HepG2 (cell line): ENCODE results near the gene PKMYT1. TPM values are rescaled to one million over a fixed set of nuclear protein-coding genes. Genes with fewer than 3 reads are reported as not detected.

ENCODE experiments used
- ARNT ChIP-seq: fragments of 450-650 bp; IDR thresholded peaks from 2 replicates; pipeline ENCODE4 v1.6.1; 2017
- BRCA1 ChIP-seq: sonication (generic); formaldehyde crosslinking; IDR thresholded peaks from 2 replicates; pipeline ENCODE4 v1.4.0; 2020; ENCODE audit warnings: missing genetic modification reagents
- CBFB ChIP-seq: sonication (generic); formaldehyde crosslinking; IDR thresholded peaks from 2 replicates; pipeline ENCODE4 v1.4.0; 2020; ENCODE audit warnings: missing genetic modification reagents
- CHD4 ChIP-seq: fragments of 200-600 bp; sonication (generic); IDR thresholded peaks from 2 replicates; pipeline ENCODE4 v1.7.0; 2017; ENCODE audit warnings: mild to moderate bottlenecking, low read length, borderline replicate concordance
- E2F2 ChIP-seq: sonication (generic); formaldehyde crosslinking; IDR thresholded peaks from 2 replicates; pipeline ENCODE4 v1.4.0; 2020; ENCODE audit warnings: missing genetic modification reagents, borderline replicate concordance
- EZH2 ChIP-seq: conservative IDR thresholded peaks from 2 replicates; pipeline ENCODE4 v1.6.1; 2012; ENCODE audit warnings: mild to moderate bottlenecking, low read depth, low read length, moderate library complexity
- JUNB ChIP-seq: sonication (generic); formaldehyde crosslinking; IDR thresholded peaks from 2 replicates; pipeline ENCODE4 v1.8.0; 2022; ENCODE audit warnings: missing genetic modification reagents, mild to moderate bottlenecking, borderline replicate concordance
- MTA3 ChIP-seq: sonication (generic); formaldehyde crosslinking; IDR thresholded peaks from 2 replicates; pipeline ENCODE4 v1.4.0; 2020; ENCODE audit warnings: missing genetic modification reagents
- NR2F1 ChIP-seq, 2 experiments: fragments of 450-650 bp in 1 of 2; formaldehyde crosslinking in 1 of 2; IDR thresholded peaks; 2 replicates each; pipeline versions ENCODE4 v1.5.0 to v1.6.1; 2016 to 2020; ENCODE audit warnings: mild to moderate bottlenecking in 1 of 2, missing compliant biosample characterization in 1 of 2, missing genetic modification reagents in 1 of 2, moderate library complexity in 1 of 2
- PAWR ChIP-seq: sonication (generic); formaldehyde crosslinking; IDR thresholded peaks from 2 replicates; pipeline ENCODE4 v1.4.0; 2020; ENCODE audit warnings: missing genetic modification reagents, mild to moderate bottlenecking, borderline replicate concordance
- PHF5A ChIP-seq: IDR thresholded peaks from one replicate; pipeline ENCODE4 v1.6.1; 2018; ENCODE audit warnings: low read depth, missing genetic modification reagents; ENCODE audit not compliant: unreplicated experiment
- POLR2AphosphoS2 ChIP-seq: IDR thresholded peaks from 2 replicates; pipeline ENCODE4 v1.6.1; 2011; ENCODE audit warnings: low read depth, low read length, improper control_type of control experiment
- STAT6 ChIP-seq: sonication (generic); formaldehyde crosslinking; IDR thresholded peaks from 2 replicates; pipeline ENCODE4 v1.4.0; 2020; ENCODE audit warnings: missing genetic modification reagents, mild to moderate bottlenecking, borderline replicate concordance
- XBP1 ChIP-seq: sonication (generic); formaldehyde crosslinking; IDR thresholded peaks from 2 replicates; pipeline ENCODE4 v1.5.0; 2020; ENCODE audit warnings: missing genetic modification reagents
- ZBTB8A ChIP-seq: sonication (generic); formaldehyde crosslinking; IDR thresholded peaks from 2 replicates; pipeline ENCODE4 v1.4.0; 2020; ENCODE audit warnings: mild to moderate bottlenecking, low read depth, missing genetic modification reagents, borderline replicate concordance
- ZFAT ChIP-seq: sonication (generic); formaldehyde crosslinking; conservative IDR thresholded peaks from 2 replicates; pipeline ENCODE4 v1.8.1; 2023; ENCODE audit warnings: missing genetic modification reagents, inconsistent platforms
- ZNF205 ChIP-seq: IDR thresholded peaks from 2 replicates; pipeline ENCODE4 v1.6.1; 2018; ENCODE audit warnings: missing biosample characterization, missing genetic modification reagents
- ZNF615 ChIP-seq: sonication (generic); formaldehyde crosslinking; IDR thresholded peaks from 2 replicates; pipeline ENCODE4 v1.5.0; 2020; ENCODE audit warnings: mild to moderate bottlenecking, missing genetic modification reagents, borderline replicate concordance
- ZNF780A ChIP-seq: sonication (generic); formaldehyde crosslinking; IDR thresholded peaks from 2 replicates; pipeline ENCODE4 v1.8.0; 2022; ENCODE audit warnings: mild to moderate bottlenecking, missing genetic modification reagents, moderate library complexity
- ZNF891 ChIP-seq: sonication (generic); formaldehyde crosslinking; IDR thresholded peaks from 2 replicates; pipeline ENCODE4 v1.5.0; 2020; ENCODE audit warnings: mild to moderate bottlenecking, missing genetic modification reagents
- ZSCAN21 ChIP-seq: sonication (generic); formaldehyde crosslinking; IDR thresholded peaks from 2 replicates; pipeline ENCODE4 v1.8.0; 2022; ENCODE audit warnings: mild to moderate bottlenecking, missing genetic modification reagents, moderate library complexity, borderline replicate concordance
- polyA plus RNA-seq, 8 experiments: library from polyadenylated mRNA; depleted of rRNA in 3 of 8; stranded (reverse) in 7 of 8; unstranded in 1 of 8; fragments of >200 nt; fragmentation: Illumina TruSeq in 4 of 8; extraction: Trizol in 4 of 8; gene quantifications; 2 replicates each; pipeline versions ENCODE4 v1.2.1 to v1.2.3, GENCODE V29; 2011 to 2016; ENCODE audit warnings: low read depth in 4 of 8, missing spikeins in 1 of 8, mixed read lengths in 1 of 8; ENCODE audit not compliant: insufficient read depth in 1 of 8
- total RNA-seq, 5 experiments: library from RNA; depleted of rRNA; stranded (reverse); fragments of >200 nt; fragmentation: Illumina TruSeq; extraction: Trizol; gene quantifications; 2 replicates each; pipeline ENCODE4 v1.2.3, GENCODE V29; 2016; ENCODE audit warnings: low read depth in 1 of 5
- TF ChIP-seq, protein P1 (sequence below): sonication (generic); formaldehyde crosslinking; IDR thresholded peaks from 2 replicates; pipeline ENCODE4 v1.8.0; 2023; ENCODE audit warnings: mild to moderate bottlenecking, missing genetic modification reagents
- TF ChIP-seq, protein P2 (sequence below): sonication (generic); formaldehyde crosslinking; IDR thresholded peaks from 2 replicates; pipeline ENCODE4 v1.5.0; 2020; ENCODE audit warnings: missing genetic modification reagents
- TF ChIP-seq, protein P3 (sequence below): sonication (generic); formaldehyde crosslinking; IDR thresholded peaks from 2 replicates; pipeline ENCODE4 v1.8.0; 2022; ENCODE audit warnings: mild to moderate bottlenecking, missing genetic modification reagents

The PKMYT1 gene
- total and polyA plus RNA-seq, 2 of the 13 experiments (the other 11 are each of a cell fraction or from before 2014, with no cell fraction given), result 7.0 to 27.8 TPM

GRCh38 chr16:2963723-2964474 is 16.3 kb downstream of the PKMYT1 start, which contains the start of gene KREMEN2 (continued):
- TF ChIP-seq, protein P1, sequence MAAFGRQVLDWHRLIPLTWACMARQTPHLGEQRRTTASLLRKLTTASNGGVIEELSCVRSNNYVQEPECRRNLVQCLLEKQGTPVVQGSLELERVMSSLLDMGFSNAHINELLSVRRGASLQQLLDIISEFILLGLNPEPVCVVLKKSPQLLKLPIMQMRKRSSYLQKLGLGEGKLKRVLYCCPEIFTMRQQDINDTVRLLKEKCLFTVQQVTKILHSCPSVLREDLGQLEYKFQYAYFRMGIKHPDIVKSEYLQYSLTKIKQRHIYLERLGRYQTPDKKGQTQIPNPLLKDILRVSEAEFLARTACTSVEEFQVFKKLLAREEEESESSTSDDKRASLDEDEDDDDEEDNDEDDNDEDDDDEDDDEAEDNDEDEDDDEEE (CRISPR knock-in tag), result no peak
- TF ChIP-seq ZFAT (CRISPR knock-in tag) (no peak), CHD4 (no peak), ZNF615 (CRISPR knock-in tag) (no peak), NR2F1 (CRISPR knock-in tag; IDR thresholded peaks at IDR 0.05) (no peak), POLR2AphosphoS2 (no peak), ZNF780A (CRISPR knock-in tag) (no peak), EZH2 (no peak), ZBTB8A (CRISPR knock-in tag) (no peak), BRCA1 (CRISPR knock-in tag) (no peak), CBFB (CRISPR knock-in tag) (no peak), ZNF891 (CRISPR knock-in tag) (no peak), JUNB (CRISPR knock-in tag) (no peak), PAWR (CRISPR knock-in tag) (no peak), E2F2 (CRISPR knock-in tag) (no peak), PHF5A (CRISPR knock-in tag) (no peak), ZNF205 (CRISPR knock-in tag) (no peak), ARNT (no peak), ZSCAN21 (CRISPR knock-in tag) (no peak), STAT6 (CRISPR knock-in tag) (no peak), MTA3 (CRISPR knock-in tag) (no peak), XBP1 (CRISPR knock-in tag) (no peak)
- TF ChIP-seq, protein P2, sequence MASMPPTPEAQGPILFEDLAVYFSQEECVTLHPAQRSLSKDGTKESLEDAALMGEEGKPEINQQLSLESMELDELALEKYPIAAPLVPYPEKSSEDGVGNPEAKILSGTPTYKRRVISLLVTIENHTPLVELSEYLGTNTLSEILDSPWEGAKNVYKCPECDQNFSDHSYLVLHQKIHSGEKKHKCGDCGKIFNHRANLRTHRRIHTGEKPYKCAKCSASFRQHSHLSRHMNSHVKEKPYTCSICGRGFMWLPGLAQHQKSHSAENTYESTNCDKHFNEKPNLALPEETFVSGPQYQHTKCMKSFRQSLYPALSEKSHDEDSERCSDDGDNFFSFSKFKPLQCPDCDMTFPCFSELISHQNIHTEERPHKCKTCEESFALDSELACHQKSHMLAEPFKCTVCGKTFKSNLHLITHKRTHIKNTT, result no peak
- TF ChIP-seq, protein P3, sequence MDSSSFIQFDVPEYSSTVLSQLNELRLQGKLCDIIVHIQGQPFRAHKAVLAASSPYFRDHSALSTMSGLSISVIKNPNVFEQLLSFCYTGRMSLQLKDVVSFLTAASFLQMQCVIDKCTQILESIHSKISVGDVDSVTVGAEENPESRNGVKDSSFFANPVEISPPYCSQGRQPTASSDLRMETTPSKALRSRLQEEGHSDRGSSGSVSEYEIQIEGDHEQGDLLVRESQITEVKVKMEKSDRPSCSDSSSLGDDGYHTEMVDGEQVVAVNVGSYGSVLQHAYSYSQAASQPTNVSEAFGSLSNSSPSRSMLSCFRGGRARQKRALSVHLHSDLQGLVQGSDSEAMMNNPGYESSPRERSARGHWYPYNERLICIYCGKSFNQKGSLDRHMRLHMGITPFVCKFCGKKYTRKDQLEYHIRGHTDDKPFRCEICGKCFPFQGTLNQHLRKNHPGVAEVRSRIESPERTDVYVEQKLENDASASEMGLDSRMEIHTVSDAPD (CRISPR knock-in tag), result no peak
